DMS153 (cell line): Measurements from ENCODE around the gene ZNF273.
"Not testable (repeated sequence)": the region's sequence is repeated elsewhere in the genome, so short reads cannot be mapped to it uniquely, and the experiment has no call there.

Experiments used
- DNase-seq: peaks from one replicate; lab custom pipeline; 2025; lab: John Stamatoyannopoulos, UW

Gene ZNF273

GRCh38 chr7:64946772-64947171 lies 43.7 kb downstream of the ZNF273 start:
- no peak for DNase-seq

GRCh38 chr7:64947252-64948000 lies 44.4 kb downstream of the ZNF273 start:
- DNase-seq = no peak

DNA sequence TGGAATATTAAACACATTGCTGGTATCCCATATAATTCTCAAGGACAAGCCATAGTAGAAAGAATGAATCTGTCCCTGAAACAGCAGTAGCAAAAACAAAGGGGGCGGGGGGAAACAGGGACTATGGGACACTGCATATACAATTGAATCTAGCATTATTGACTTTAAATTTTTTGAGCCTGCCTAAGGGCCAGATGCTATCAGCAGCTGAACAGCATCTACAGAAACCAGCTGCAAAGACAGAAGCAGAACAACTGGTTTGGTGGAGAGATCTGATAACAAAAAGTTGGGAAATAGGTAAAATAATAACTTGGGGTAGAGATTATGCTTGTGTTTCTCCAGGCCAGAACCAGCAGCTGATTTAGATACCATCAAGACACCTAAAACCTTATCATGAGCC lies 45.7 kb downstream of the ZNF273 start:
- not testable (repeated sequence) for DNase-seq

- DNase-seq = not testable (repeated sequence)
These were observed 47.6 kb downstream of the ZNF273 start for GRCh38 chr7:64950673-64951072.

- DNase-seq = no peak
These were observed 48.3 kb downstream of the ZNF273 start for GRCh38 chr7:64951250-64951848.

- peak; percentile 50 for DNase-seq
These were observed 56.1 kb downstream of the ZNF273 start for GRCh38 chr7:64959072-64959747.

GRCh38 chr7:64965594-64965993 lies 62.5 kb downstream of the ZNF273 start:
- DNase-seq = no peak

DNA sequence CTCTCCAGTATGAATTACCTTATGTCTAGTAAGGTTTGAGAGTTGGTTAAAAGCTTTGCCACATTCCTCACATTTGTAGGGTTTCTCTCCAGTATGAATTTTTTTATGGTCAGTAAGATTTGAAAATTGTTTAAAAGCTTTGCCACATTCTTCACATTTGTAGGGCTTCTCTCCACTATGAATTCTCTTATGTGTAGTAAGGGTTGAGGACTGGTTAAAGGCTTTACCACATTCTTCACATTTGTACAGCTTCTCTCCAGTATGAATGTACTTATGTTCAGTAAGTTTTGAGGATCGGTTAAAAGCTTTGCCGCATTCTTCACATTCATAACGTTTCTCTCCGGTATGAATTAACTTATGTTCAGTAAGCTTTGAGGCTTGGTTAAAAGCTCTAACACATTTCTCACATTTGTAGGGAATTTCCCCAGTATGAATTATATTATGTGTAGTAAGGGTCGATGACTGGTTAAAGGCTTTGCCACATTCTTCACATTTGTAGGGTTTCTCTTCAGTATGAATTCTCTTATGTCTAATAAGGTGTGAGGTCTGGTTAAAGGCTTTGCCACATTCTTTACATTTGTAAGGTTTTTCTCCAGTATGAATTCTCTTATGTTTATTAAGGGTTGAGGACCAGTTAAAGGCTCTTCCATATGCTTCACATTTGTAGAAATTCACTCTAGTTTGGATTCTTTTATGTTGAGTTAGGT lies 75.6 kb downstream of the ZNF273 start:
- DNase-seq = no peak
